NOMO-1 treated with DMSO at 0.1 percent for 48 hours (cell line): Measurements from ENCODE around the gene TSPAN14.

Experiments
- DNase-seq: peaks from one replicate; lab custom pipeline; 2025; ENCODE audit not compliant: unreplicated experiment; lab: John Stamatoyannopoulos, UW

Gene TSPAN14

DNA sequence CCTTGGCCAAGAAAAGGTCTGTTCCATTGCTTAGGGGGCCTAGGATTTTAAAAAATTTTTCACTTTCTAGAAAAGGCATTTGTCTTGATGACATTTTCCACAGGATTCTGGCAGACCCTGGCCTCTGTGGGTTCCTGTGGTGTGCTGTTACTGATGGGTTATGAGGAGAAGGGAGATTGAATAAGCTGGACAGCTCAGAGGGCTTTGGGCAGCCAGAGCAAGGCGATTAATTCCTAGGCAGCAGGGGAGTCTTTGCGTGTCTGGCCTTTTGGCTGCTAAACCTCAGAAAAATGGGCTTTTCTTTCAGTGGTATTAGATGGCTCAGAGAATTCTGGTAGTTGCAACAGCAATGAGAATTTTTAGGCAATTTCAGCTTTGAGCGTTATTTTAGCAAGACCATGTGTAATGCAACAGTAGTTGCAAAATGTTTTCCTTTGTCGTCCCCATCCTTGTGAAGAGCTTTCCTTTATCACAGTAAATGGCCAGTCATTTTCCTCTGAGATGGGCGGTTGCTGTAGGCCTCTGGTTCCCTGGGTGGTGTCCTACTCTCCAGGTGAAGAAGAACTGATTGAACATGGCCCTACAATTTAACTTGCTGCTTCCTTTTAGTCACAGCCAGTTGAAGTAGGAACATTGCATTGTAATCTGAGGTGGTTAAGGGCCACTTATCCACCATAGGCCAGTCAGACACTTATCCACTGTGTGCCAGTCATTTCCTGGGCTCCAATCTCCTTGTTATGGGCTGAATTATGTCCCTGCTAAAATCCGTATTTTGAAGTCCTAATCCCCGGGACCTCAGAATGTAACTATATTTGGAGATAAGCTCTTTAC lies 126.7 kb downstream of the TSPAN14 start:
- peak; percentile 52 for DNase-seq

GRCh38 chr10:80581469-80581835 lies 127.3 kb downstream of the TSPAN14 start:
- DNase-seq = no peak

DNA sequence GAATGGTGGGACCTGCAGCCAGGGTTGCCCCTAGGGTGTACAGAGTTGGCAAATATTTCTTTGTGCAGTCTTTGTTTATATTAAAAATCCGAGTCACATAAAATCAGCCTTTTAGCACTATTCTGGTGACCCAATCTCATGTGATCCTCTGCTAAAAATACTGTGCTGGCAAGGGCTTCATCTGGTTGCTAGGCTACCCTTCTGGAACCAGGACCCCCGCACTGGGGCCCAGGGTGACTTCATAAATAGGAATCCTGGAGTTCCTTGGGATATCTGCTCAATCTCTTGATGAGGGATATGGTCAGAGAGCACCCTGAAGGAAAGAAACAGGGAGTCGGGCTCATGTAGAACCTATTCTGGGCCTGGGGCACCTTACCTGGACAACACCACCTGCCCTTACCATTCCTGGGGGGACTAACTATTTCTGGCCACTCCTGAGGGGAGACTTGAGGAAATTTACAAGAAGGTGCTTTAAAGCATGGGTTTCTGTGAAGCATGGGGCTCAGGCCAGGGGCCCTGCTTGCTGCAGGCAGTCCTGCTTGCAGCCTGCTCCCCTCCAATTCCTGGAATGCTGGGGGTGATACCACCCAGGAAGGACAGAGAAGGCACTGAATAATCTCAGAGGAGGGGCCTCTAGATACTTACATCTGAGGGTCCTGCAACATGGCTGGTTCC lies 128.3 kb downstream of the TSPAN14 start:
- DNase-seq = no peak
